NCI-H2107 treated with DMSO at 0.1 percent for 48 hours (cell line): Measurements from ENCODE around the gene USP54.
"Not testable (repeated sequence)": the region's sequence is repeated elsewhere in the genome, so short reads cannot be mapped to it uniquely, and the experiment has no call there.

Experiments
- DNase-seq: peaks from one replicate; lab custom pipeline; 2025; ENCODE audit not compliant: unreplicated experiment; lab: John Stamatoyannopoulos, UW

Gene USP54

GRCh38 chr10:73590881-73591799, at the start of gene USP54:
Gene USP54, minus strand, starts transcription at chr10:73591342. Its CDS starts 15,684 bp downstream, at chr10:73575658.
- DNase-seq = peak; percentile 11

- no peak for DNase-seq
These were observed 48.1 kb upstream of the USP54 start for GRCh38 chr10:73639286-73639685.

- DNase-seq = no peak
These were observed 44.6 kb upstream of the USP54 start for GRCh38 chr10:73635781-73636180.

GRCh38 chr10:73634421-73634820, 43.3 kb upstream of the USP54 start:
- DNase-seq = no peak

GRCh38 chr10:73629165-73629564, 38.0 kb upstream of the USP54 start:
- no peak for DNase-seq

- DNase-seq = peak; percentile 34
These were observed 37.3 kb upstream of the USP54 start for GRCh38 chr10:73628405-73628804.

GRCh38 chr10:73627300-73627699, 36.2 kb upstream of the USP54 start:
- DNase-seq = no peak

GRCh38 chr10:73625884-73626752, 35.0 kb upstream of the USP54 start:
- peak; percentile 80 for DNase-seq

- peak; percentile 18 for DNase-seq
These were observed 34.1 kb upstream of the USP54 start for GRCh38 chr10:73625004-73625883.

GRCh38 chr10:73623056-73623455, 31.9 kb upstream of the USP54 start:
- no peak for DNase-seq

GRCh38 chr10:73620974-73621373, 29.8 kb upstream of the USP54 start:
- not testable (repeated sequence) for DNase-seq

- not testable (repeated sequence) for DNase-seq
These were observed 26.0 kb upstream of the USP54 start for GRCh38 chr10:73617143-73617542.

- DNase-seq = no peak
These were observed 23.6 kb upstream of the USP54 start for GRCh38 chr10:73614720-73615119.

GRCh38 chr10:73609116-73609515, 18.0 kb upstream of the USP54 start:
- no peak for DNase-seq

GRCh38 chr10:73601486-73601921, 10.4 kb upstream of the USP54 start:
- peak; percentile 44 for DNase-seq

- DNase-seq = no peak
These were observed 6.2 kb upstream of the USP54 start for GRCh38 chr10:73597346-73597745.

- no peak for DNase-seq
These were observed 2.7 kb upstream of the USP54 start for GRCh38 chr10:73593812-73594211.

- DNase-seq = no peak
These were observed 2.0 kb upstream of the USP54 start for GRCh38 chr10:73593110-73593509.

- DNase-seq = peak; percentile 69
These were observed 975 bp upstream of the USP54 start for GRCh38 chr10:73591935-73592699.

- no peak for DNase-seq
These were observed 1.5 kb downstream of the USP54 start for GRCh38 chr10:73589563-73590126.
